ENCODE data around the gene LY6G6C.

GRCh38 chr6:31719001-31719400 lies 2.5 kb downstream of the LY6G6C start:
- TF ChIP-seq CTCF (IDR thresholded peaks at IDR 0.05) (no peak), POLR2A (IDR thresholded peaks at IDR 0.05) (no peak)
